ENCODE results near the gene HTR2B.
"Not testable (repeated sequence)": the region's sequence is repeated elsewhere in the genome, so short reads cannot be mapped to it uniquely, and the experiment has no call there.

Gene HTR2B

GRCh38 chr2:231124838-231125568 is at the start of gene HTR2B:
TSS of gene HTR2B (minus strand) at chr2:231125042. CDS start at chr2:231123764, 1,278 bp downstream.
- DNase-seq (ENCODE audit: low read depth in 2 of 2): no peak

GRCh38 chr2:231174211-231174651 is 49.4 kb upstream of the HTR2B start:
- no peak for DNase-seq (ENCODE audit: low read depth in 2 of 2)

- DNase-seq (ENCODE audit: low read depth in 2 of 2): no peak
These were observed 47.2 kb upstream of the HTR2B start for GRCh38 chr2:231172025-231172424.

- DNase-seq (ENCODE audit: low read depth in 2 of 2): no peak
These were observed 45.2 kb upstream of the HTR2B start for GRCh38 chr2:231170055-231170454.

- no peak for DNase-seq (ENCODE audit: low read depth in 2 of 2)
These were observed 44.6 kb upstream of the HTR2B start for GRCh38 chr2:231169488-231169887.

- DNase-seq (ENCODE audit: low read depth in 2 of 2): no peak
These were observed 43.8 kb upstream of the HTR2B start for GRCh38 chr2:231168460-231169139.

- no peak for DNase-seq (ENCODE audit: low read depth in 2 of 2)
These were observed 43.1 kb upstream of the HTR2B start for GRCh38 chr2:231167745-231168459.

GRCh38 chr2:231163414-231164095 is 38.7 kb upstream of the HTR2B start:
- no peak for DNase-seq (ENCODE audit: low read depth in 2 of 2)

GRCh38 chr2:231163011-231163410 is 38.2 kb upstream of the HTR2B start:
- DNase-seq (ENCODE audit: low read depth in 2 of 2): no peak

- no peak for DNase-seq (ENCODE audit: low read depth in 2 of 2)
These were observed 37.1 kb upstream of the HTR2B start for GRCh38 chr2:231161877-231162329.

- DNase-seq (ENCODE audit: low read depth in 2 of 2): no peak
These were observed 36.5 kb upstream of the HTR2B start for GRCh38 chr2:231161252-231161839.

GRCh38 chr2:231160701-231161100 is 35.9 kb upstream of the HTR2B start:
- no peak for DNase-seq (ENCODE audit: low read depth in 2 of 2)

GRCh38 chr2:231159306-231159705 is 34.5 kb upstream of the HTR2B start:
- no peak for DNase-seq (ENCODE audit: low read depth in 2 of 2)

GRCh38 chr2:231152800-231153557 is 28.1 kb upstream of the HTR2B start:
- DNase-seq (ENCODE audit: low read depth in 2 of 2): no peak

GRCh38 chr2:231146665-231147064 is 21.8 kb upstream of the HTR2B start:
- no peak for DNase-seq (ENCODE audit: low read depth in 2 of 2)

GRCh38 chr2:231144896-231145295 is 20.1 kb upstream of the HTR2B start:
- DNase-seq (ENCODE audit: low read depth in 2 of 2): no peak

GRCh38 chr2:231140808-231141207 is 16.0 kb upstream of the HTR2B start:
- not testable (repeated sequence) for DNase-seq (ENCODE audit: low read depth in 2 of 2)

GRCh38 chr2:231139796-231140195 is 15.0 kb upstream of the HTR2B start:
- no peak for DNase-seq (ENCODE audit: low read depth in 2 of 2)

GRCh38 chr2:231138699-231139098 is 13.9 kb upstream of the HTR2B start:
- no peak for DNase-seq (ENCODE audit: low read depth in 2 of 2)

- DNase-seq (ENCODE audit: low read depth in 2 of 2): no peak
These were observed 10.2 kb upstream of the HTR2B start for GRCh38 chr2:231134910-231135655.

All from stimulated activated CD8-positive, alpha-beta memory T cell treated with anti-CD3 and anti-CD28 coated beads, Interleukin-15, amount 100 ng/mL, for 4 hours (primary cell).